HG03354 (cell line): Measurements from ENCODE around the gene TGFB1I1.
"Not testable (repeated sequence)": the region's sequence is repeated elsewhere in the genome, so short reads cannot be mapped to it uniquely, and the experiment has no call there.

Source experiments
- ATAC-seq: cut with Tn5 transposase; IDR thresholded peaks from one replicate; pipeline ENCODE4 v1.9.1; 2021; ENCODE audit warnings: mild to moderate bottlenecking; ENCODE audit not compliant: unreplicated experiment, poor library complexity, severe bottlenecking

The TGFB1I1 gene

DNA sequence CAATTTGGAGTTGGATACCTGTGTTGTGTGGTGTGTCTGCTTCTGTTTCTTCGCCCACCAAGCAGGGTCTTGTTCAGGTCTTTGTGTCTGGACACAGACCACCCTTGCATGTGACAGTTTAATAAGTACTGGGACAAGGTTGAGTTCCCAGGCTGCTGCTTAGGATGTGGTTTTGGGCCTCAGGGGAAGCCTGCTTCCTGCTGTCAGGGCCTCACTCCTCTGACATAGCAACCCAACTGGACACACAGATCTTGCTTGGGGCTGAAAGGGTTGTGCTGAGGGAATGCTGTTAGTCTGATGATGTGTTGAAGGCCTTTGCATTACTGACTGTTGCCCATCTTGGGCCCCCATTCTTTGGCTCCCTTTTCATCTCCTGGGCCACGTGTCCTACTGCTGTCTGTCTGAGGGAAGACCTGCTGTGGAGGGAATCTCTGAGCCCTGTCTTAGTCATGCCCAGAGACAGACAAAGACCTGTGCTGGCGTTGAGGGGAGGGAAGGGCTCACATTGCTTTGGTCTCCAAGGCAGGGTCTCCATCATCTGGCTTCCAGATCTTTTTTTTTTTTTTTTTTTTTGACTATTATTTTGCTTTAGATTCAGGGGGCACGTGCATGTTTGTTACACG lies 4.7 kb upstream of the TGFB1I1 start:
- ATAC-seq, result peak; percentile 82

GRCh38 chr16:31467858-31468257 lies 4.1 kb upstream of the TGFB1I1 start:
- ATAC-seq, result no peak

- no peak for ATAC-seq
Measured at GRCh38 chr16:31470615-31471014, 1.3 kb upstream of the TGFB1I1 start.

DNA sequence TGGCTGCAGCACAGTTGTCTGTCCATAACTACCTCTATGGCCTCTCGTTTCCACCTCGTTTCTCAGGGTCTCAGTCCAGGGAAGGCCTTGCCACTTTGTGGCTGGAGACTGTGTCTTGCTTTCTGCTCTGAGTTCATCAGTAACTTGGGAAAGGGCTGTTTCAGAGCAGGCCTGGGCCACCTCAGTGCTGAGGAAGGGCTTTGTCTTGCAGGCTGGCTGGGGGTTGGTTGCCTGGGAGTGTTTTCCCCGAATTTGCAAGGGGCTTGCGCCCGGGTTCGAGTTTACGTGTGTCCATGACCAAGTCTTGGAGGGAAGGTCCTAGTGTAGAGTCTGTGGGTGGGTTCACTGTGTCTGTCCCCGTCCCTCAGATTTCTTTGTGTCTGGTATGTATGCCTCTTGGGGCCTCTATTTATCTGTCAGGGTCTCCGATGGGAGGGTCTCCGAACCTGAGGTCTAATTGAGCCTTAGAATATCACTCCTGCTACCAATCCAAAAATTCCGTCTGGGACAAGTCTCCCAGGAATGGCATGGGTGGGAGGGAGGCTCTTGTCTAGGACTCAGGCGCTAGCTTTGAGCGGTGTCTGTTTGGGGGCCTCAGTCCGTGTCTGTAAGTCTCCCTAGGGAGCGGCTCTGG lies 594 bp upstream of the TGFB1I1 start:
- ATAC-seq, result no peak

- peak; percentile 47 for ATAC-seq
Measured at GRCh38 chr16:31472709-31473203, 804 bp downstream of the TGFB1I1 start.

DNA sequence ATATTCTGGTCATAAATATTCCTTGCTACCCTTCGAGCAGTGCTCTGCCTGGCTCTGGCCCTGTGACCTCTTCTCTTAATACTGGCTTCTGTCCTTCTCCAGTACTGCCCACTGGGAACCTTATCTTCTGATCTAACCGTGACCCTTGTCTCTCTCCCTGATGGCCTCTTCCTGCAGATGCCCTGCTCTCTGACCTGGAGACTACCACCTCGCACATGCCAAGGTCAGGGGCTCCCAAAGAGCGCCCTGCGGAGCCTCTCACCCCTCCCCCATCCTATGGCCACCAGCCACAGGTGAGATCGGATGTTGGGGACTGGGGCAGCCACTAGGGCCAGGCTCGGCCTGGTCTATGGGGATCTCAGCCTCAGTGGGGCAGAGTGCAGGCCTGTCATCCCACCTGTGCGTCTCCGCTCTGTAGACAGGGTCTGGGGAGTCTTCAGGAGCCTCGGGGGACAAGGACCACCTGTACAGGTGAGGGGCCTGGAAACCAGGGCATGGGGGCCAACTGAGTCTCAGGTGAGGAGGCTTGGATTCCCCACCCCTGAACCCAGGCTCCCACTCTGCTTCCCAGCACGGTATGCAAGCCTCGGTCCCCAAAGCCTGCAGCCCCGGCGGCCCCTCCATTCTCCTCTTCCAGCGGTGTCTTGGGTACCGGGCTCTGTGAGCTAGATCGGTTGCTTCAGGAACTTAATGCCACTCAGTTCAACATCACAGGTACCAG lies 1.5 kb downstream of the TGFB1I1 start:
- no peak for ATAC-seq

GRCh38 chr16:31474173-31474714 lies 2.3 kb downstream of the TGFB1I1 start:
- ATAC-seq, result no peak

DNA sequence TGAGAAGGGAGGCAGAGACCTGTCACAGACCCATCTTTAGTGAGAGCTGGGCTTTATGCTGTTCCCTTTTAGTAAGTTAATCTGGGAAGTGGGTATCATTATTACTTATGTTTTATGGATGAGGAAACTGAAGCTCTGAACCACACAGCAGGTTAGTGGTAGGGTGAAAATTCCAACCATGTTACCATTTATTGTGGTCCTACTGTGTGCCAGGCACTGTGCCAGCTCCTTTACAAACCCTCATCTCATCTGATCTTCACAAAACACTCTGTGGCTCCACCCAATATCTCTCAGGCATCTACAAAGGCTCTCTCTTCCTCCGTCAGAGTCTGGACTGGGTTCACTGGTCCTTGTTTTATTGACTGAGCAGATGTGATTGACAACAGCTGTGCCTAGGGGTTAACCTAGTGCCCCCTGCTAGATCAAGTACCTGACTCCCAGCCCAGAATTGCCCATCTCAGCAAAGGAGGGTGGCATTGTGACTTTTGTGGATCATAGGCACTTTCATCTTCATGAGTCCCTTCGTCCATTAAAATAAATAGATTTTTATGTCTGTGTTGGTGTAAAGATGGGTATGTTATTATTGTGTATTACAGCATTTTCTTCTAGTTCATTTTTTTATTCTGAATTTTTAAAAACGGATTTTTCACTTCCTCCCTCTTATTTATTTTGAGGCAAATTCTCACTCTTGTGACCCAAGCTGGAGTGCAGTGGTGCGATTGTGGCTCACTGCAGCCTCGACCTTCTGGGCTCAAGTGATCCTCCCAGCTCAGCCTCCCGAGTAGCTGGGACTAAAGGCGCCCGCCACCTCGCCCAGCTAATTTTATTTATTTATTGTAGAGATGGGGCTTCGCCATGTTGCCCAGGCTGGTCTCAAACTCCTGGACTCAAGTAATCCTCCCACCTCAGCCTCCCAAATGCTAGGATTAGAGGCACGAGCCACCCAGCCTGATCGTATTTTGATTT lies 3.1 kb downstream of the TGFB1I1 start:
- no peak for ATAC-seq

GRCh38 chr16:31475946-31476302 lies 4.0 kb downstream of the TGFB1I1 start:
- ATAC-seq, result no peak

- peak; percentile 62 for ATAC-seq
Measured at GRCh38 chr16:31476303-31477219, 4.6 kb downstream of the TGFB1I1 start.

DNA sequence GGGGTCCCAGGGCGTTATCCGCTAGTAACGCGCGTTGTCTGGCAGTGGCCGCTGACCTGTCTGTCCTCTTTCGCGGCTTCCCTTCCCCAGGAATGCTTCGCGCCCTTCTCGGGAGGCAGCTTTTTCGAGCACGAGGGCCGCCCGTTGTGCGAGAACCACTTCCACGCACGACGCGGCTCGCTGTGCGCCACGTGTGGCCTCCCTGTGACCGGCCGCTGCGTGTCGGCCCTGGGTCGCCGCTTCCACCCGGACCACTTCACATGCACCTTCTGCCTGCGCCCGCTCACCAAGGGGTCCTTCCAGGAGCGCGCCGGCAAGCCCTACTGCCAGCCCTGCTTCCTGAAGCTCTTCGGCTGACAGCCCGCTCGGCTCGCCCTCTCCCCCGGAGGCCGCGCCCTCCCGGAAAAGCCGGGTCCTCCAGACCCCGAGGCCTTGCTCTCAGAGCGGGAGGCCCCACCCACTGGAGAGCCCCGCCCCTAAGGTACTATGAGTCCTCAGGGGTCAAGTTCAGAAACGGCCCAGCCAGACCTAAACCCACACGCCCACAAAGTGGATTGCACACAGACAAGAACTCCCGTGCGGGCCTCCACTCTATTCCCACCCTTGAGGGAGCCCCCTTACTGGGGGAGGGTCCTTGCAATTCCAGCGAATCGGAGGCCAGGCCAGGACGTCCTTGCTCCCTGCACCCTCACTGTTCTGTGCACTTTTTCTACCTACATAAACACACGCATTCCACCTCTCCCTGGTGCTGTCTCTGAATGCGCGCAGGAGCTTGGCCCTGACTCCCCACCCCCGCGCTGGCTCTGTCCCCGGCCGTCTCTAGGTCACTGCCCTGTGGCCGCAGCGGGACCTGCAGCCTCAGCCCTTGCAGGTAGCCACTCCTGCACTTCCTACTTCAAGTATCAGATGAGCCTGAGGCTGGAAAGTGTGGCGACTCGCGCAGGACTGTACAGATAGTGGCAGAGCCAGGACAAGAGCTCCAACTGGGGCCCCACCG lies 5.6 kb downstream of the TGFB1I1 start:
- peak; percentile 25 for ATAC-seq

DNA sequence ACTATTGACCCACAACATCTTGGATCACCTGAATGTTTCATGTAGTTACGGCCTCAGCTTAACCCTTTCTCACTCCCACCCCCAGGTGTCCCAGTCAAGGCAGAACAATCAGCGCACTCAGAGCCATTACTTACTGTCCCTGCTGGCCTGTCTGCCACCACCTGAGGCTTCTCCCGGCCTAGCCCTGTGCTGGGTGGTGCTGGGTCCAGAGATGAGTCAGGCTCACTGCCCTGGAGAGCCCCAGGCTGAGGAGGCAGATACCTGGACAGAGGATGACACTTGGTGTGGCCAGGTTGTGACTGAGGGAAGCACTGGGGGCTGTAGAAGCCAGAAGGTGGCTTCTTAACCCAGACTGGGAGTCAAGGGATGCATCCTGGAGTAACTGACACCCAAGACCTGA lies 7.0 kb downstream of the TGFB1I1 start:
- ATAC-seq, result no peak

- no peak for ATAC-seq
Measured at GRCh38 chr16:31479751-31480150, 7.8 kb downstream of the TGFB1I1 start.

DNA sequence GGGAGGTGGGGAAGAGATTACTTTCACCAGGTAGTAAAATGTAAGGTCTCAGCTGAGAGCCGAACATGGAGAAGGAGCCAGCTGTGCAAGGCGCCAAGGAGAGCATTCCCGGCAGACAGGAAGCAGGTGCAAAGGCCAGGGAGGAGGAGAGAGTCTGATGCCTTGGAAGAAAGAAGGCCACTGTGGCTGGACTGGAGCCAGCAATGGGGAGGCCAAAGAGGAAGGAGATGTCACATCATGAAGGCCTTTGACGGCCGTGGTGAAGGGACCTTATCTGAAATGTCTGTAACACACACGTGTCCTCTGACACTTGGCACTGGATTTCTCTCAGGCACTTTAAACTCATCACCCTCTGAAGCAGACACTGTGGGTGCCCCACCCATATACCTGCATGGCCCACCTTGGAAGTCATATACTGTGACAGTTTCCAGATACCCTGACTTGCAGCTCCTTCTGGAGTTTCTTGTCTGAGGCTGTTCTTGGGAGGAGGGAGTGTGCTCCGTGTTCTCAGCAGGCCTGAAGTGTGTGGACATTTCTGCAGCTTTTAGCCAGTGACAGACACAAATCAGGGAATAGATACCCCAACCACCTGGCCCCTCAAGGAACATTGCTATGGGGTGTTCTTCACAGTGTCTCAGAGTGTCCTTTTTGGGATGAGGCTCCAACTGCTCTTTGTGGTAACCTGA lies 9.0 kb downstream of the TGFB1I1 start:
- ATAC-seq, result no peak

DNA sequence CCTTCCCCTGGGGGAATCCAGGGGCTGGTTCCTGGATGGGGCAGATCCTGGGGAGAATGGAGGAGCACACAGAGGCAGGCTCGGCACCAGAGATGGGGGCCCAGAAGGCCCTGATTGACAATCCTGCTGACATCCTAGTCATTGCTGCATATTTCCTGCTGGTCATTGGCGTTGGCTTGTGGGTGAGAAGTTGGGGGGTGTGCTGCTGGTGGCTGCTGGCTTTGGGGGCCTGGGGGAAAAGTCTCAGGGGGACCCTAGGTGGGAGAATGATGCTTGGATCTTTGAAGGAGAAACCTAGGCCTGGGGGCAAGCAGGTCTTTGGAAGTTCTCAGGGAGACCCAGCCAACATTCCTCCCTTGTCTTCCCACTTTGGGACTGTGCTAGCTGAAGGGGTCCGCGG lies 11.1 kb downstream of the TGFB1I1 start, which contains the start of gene SLC5A2:
SLC5A2 (plus strand) TSS at position 43 of the 400 bp plus-strand sequence; CDS start at position 57, 14 bp downstream.
- no peak for ATAC-seq

GRCh38 chr16:31484048-31484447 lies 12.1 kb downstream of the TGFB1I1 start:
- not testable (repeated sequence) for ATAC-seq
